Sciatic nerve (tissue), 2 donors: ENCODE results near the gene TNFRSF1A. TPM values are rescaled to one million over a fixed set of nuclear protein-coding genes. Genes with fewer than 3 reads are reported as not detected.
A peak's percentile ranks its signal among the peaks of the same experiment; 100 is the strongest.
"Not testable (repeated sequence)": the region's sequence is repeated elsewhere in the genome, so short reads cannot be mapped to it uniquely, and the experiment has no call there.

Experiments used
- ATAC-seq: fragments of 200-7000 bp; cut with Tn5 transposase; one replicate; pipeline ENCODE4 v1.9.1; 2020; ENCODE audit warnings: mild to moderate bottlenecking, moderate library complexity
- DNase-seq: peaks from one replicate; pipeline ENCODE4 v3.0.0-alpha.2; 2020; ENCODE audit warnings: low spot score
- intact Hi-C: fragments of 100-400 bp; cut with DNase I; formaldehyde crosslinking; loops from one replicate; pipeline ENCODE4 v1.14.2; 2022
- total RNA-seq: library from RNA; stranded (reverse); fragmentation: NEBNext Ultra II Directional; extraction: Animal tissue kit (Norgen Biotek cat#: 25700); gene quantifications from one replicate; pipeline ENCODE4 v1.2.1, GENCODE V29; 2021
- donor health status: DM: no; HTN: no; CAD: no.
- donor health status: DM: no; HTN: no; CAD: no.

Gene TNFRSF1A
- total RNA-seq, 1 donor from 2014 or later, result 215 TPM

GRCh38 chr12:6343518-6343917, 1.6 kb upstream of the TNFRSF1A start:
- DNase-seq (no peak), ATAC-seq (no peak)
- intact Hi-C loops, result no loop called here

GRCh38 chr12:6342140-6342889, 439 bp upstream of the TNFRSF1A start:
- DNase-seq (no peak), ATAC-seq (no peak)
- intact Hi-C loops, result no loop called here

GRCh38 chr12:6340745-6341416, 995 bp downstream of the TNFRSF1A start:
- DNase-seq (no peak), ATAC-seq (no peak)
- intact Hi-C loops, result no loop called here

GRCh38 chr12:6340032-6340638, 1.7 kb downstream of the TNFRSF1A start:
- ATAC-seq, result no peak
- intact Hi-C loops, result no loop called here
- peak; percentile 63 for DNase-seq

GRCh38 chr12:6338955-6339354, 2.9 kb downstream of the TNFRSF1A start:
- intact Hi-C loops, result loop anchor here (10.0 kb wide), 2 partner anchors 46 to 126 kb away; partner anchors contain the start of gene LTBR
- DNase-seq (no peak), ATAC-seq (no peak)

- ATAC-seq, DNase-seq: not testable (repeated sequence)
- intact Hi-C loops, result loop anchor here (10.0 kb wide), 2 partner anchors 46 to 126 kb away; partner anchors contain the start of gene LTBR
Observed at GRCh38 chr12:6338536-6338935, 3.3 kb downstream of the TNFRSF1A start.

GRCh38 chr12:6337958-6338433, 3.9 kb downstream of the TNFRSF1A start:
- intact Hi-C loops, result loop anchor here (10.0 kb wide), 2 partner anchors 47 to 127 kb away; partner anchors contain the start of gene LTBR
- DNase-seq (no peak), ATAC-seq (no peak)

GRCh38 chr12:6336889-6337853, 4.7 kb downstream of the TNFRSF1A start:
- DNase-seq, result no peak
- ATAC-seq, result peak; percentile 1
- intact Hi-C loops, result loop anchor here (10.0 kb wide), 2 partner anchors 48 to 128 kb away; partner anchors contain the start of gene LTBR

- ATAC-seq, result peak; percentile 93
- DNase-seq, result peak; percentile 96
- intact Hi-C loops, result loop anchor here (10.0 kb wide), 2 partner anchors 49 to 129 kb away; partner anchors contain the start of gene LTBR
Observed at GRCh38 chr12:6336079-6336888, 5.6 kb downstream of the TNFRSF1A start.

- intact Hi-C loops, result loop anchor here (10.0 kb wide), 2 partner anchors 49 to 129 kb away; partner anchors contain the start of gene LTBR
- ATAC-seq (peak; percentile 49), DNase-seq (peak; percentile 84)
Observed at GRCh38 chr12:6335451-6336078, 6.3 kb downstream of the TNFRSF1A start.

GRCh38 chr12:6334940-6335450, 6.9 kb downstream of the TNFRSF1A start:
- ATAC-seq, result no peak
- no peak for DNase-seq
- intact Hi-C loops, result loop anchor here (10.0 kb wide), 2 partner anchors 50 to 130 kb away; partner anchors contain the start of gene LTBR

GRCh38 chr12:6334359-6334758, 7.5 kb downstream of the TNFRSF1A start:
- ATAC-seq, result no peak
- no peak for DNase-seq
- intact Hi-C loops, result loop anchor here (10.0 kb wide), 2 partner anchors 50 to 130 kb away; partner anchors contain the start of gene LTBR

GRCh38 chr12:6333566-6333965, 8.3 kb downstream of the TNFRSF1A start:
- ATAC-seq, result no peak
- intact Hi-C loops, result loop anchor here (10.0 kb wide), 2 partner anchors 51 to 131 kb away; partner anchors contain the start of gene LTBR
- DNase-seq, result no peak

- intact Hi-C loops, result loop anchor here (10.0 kb wide), 2 partner anchors 52 to 132 kb away; partner anchors contain the start of gene LTBR
- ATAC-seq, result no peak
- no peak for DNase-seq
Observed at GRCh38 chr12:6333029-6333428, 8.8 kb downstream of the TNFRSF1A start.

- intact Hi-C loops, result loop anchor here (10.0 kb wide), 2 partner anchors 52 to 132 kb away; partner anchors contain the start of gene LTBR
- ATAC-seq (no peak), DNase-seq (no peak)
Observed at GRCh38 chr12:6332459-6332858, 9.4 kb downstream of the TNFRSF1A start.

- no peak for ATAC-seq
- intact Hi-C loops, result loop anchor here (10.0 kb wide), 2 partner anchors 54 to 134 kb away; partner anchors contain the start of gene LTBR
Observed at GRCh38 chr12:6330999-6331714, 10.7 kb downstream of the TNFRSF1A start.

More at GRCh38 chr12:6330999-6331714, 10.7 kb downstream of the TNFRSF1A start:
- no peak for DNase-seq
